Liver (tissue), 9 donors: ENCODE measurements around the gene WFIKKN1. TPM values are rescaled to one million over a fixed set of nuclear protein-coding genes. Genes with fewer than 3 reads are reported as not detected.

Experiments used
- DNase-seq: peaks from one replicate; pipeline ENCODE4 v3.0.0-alpha.2; 2017; ENCODE audit warnings: low spot score
- H3K27ac ChIP-seq, 2 donors: one replicate each; pipeline ENCODE4 v1.7.0; 2013; ENCODE audit warnings: inconsistent platforms in 2 of 2, low read length in 2 of 2, control low read depth in 1 of 2, low read depth in 1 of 2, mild to moderate bottlenecking in 1 of 2
- H3K27me3 ChIP-seq, 4 donors: one replicate each; pipeline versions ENCODE4 v1.6.1 to v1.7.0; 2013; ENCODE audit warnings: low read length in 3 of 4, inconsistent platforms in 1 of 4, mild to moderate bottlenecking in 1 of 4, moderate library complexity in 1 of 4; ENCODE audit not compliant: control insufficient read depth in 4 of 4, insufficient read depth in 4 of 4
- H3K36me3 ChIP-seq, 4 donors: one replicate each; pipeline versions ENCODE4 v1.6.1 to v1.7.0; 2013; ENCODE audit warnings: low read length in 3 of 4, mild to moderate bottlenecking in 3 of 4, low read depth in 1 of 4, moderate library complexity in 1 of 4; ENCODE audit not compliant: control insufficient read depth in 4 of 4, insufficient read depth in 3 of 4
- H3K4me1 ChIP-seq, 4 donors: one replicate each; pipeline versions ENCODE4 v1.6.1 to v1.7.0; 2013; ENCODE audit warnings: low read length in 3 of 4, mild to moderate bottlenecking in 3 of 4, moderate library complexity in 1 of 4; ENCODE audit not compliant: control insufficient read depth in 4 of 4, insufficient read depth in 4 of 4
- H3K4me3 ChIP-seq, 3 donors: one replicate each; pipeline versions ENCODE4 v1.6.1 to v1.7.0; 2013; ENCODE audit warnings: low read length in 3 of 3, control low read depth in 1 of 3, low read depth in 1 of 3, mild to moderate bottlenecking in 1 of 3
- H3K9ac ChIP-seq, 2 donors: one replicate each; pipeline ENCODE4 v1.7.0; 2013; ENCODE audit warnings: low read length in 2 of 2, mild to moderate bottlenecking in 2 of 2, moderate library complexity in 2 of 2, control low read depth in 1 of 2, low read depth in 1 of 2
- H3K9me3 ChIP-seq, 4 donors: one replicate each; pipeline versions ENCODE4 v1.6.1 to v1.7.0; 2013; ENCODE audit warnings: low read length in 3 of 4; ENCODE audit not compliant: control insufficient read depth in 4 of 4
- ATF3 ChIP-seq: IDR thresholded peaks from 2 replicates; pipeline ENCODE4 v1.6.1; 2016; ENCODE audit warnings: antibody characterized with exemption
- CTCF ChIP-seq: fragments of 150-350 bp; IDR thresholded peaks from 2 replicates; pipeline ENCODE4 v1.5.1; 2017; ENCODE audit warnings: improper control_type of control experiment, low read depth, low read length; ENCODE audit not compliant: missing input control
- EGR1 ChIP-seq, 2 donors: IDR thresholded peaks; 2 replicates each; pipeline ENCODE4 v1.6.1; 2016 to 2018; ENCODE audit warnings: antibody characterized with exemption in 2 of 2, low read depth in 2 of 2
- FOXA1 ChIP-seq: IDR thresholded peaks from 2 replicates; pipeline ENCODE4 v1.6.1; 2016; ENCODE audit warnings: antibody characterized with exemption
- FOXA2 ChIP-seq: IDR thresholded peaks from 2 replicates; pipeline ENCODE4 v1.6.1; 2016; ENCODE audit warnings: antibody characterized with exemption
- GABPA ChIP-seq, 2 donors: IDR thresholded peaks in 1 of 2; conservative IDR thresholded peaks in 1 of 2; 2 replicates each; pipeline ENCODE4 v1.6.1; 2016; ENCODE audit warnings: antibody characterized with exemption in 2 of 2, mild to moderate bottlenecking in 1 of 2, moderate library complexity in 1 of 2
- HNF4G ChIP-seq: IDR thresholded peaks from 2 replicates; pipeline ENCODE4 v1.6.1; 2016; ENCODE audit warnings: antibody characterized with exemption
- JUND ChIP-seq, 2 donors: IDR thresholded peaks; 2 replicates each; pipeline ENCODE4 v1.6.1; 2016; ENCODE audit warnings: antibody characterized with exemption in 2 of 2
- MAX ChIP-seq: IDR thresholded peaks from 2 replicates; pipeline ENCODE4 v1.6.1; 2016; ENCODE audit warnings: antibody characterized with exemption
- NR2F2 ChIP-seq: IDR thresholded peaks from 2 replicates; pipeline ENCODE4 v1.6.1; 2016; ENCODE audit warnings: antibody characterized with exemption
- REST ChIP-seq: IDR thresholded peaks from 2 replicates; pipeline ENCODE4 v1.6.1; 2016; ENCODE audit warnings: antibody characterized with exemption, mild to moderate bottlenecking
- RXRA ChIP-seq, 2 donors: IDR thresholded peaks; 2 replicates each; pipeline ENCODE4 v1.6.1; 2017 to 2018; ENCODE audit warnings: antibody characterized with exemption in 2 of 2, mild to moderate bottlenecking in 1 of 2
- SP1 ChIP-seq: IDR thresholded peaks from 2 replicates; pipeline ENCODE4 v1.6.1; 2018; ENCODE audit warnings: antibody characterized with exemption, mild to moderate bottlenecking
- TAF1 ChIP-seq: conservative IDR thresholded peaks from 2 replicates; pipeline ENCODE4 v1.6.1; 2016; ENCODE audit warnings: antibody characterized with exemption, mild to moderate bottlenecking
- YY1 ChIP-seq: IDR thresholded peaks from 2 replicates; pipeline ENCODE4 v1.6.1; 2016; ENCODE audit warnings: antibody characterized with exemption, mild to moderate bottlenecking
- ZBTB33 ChIP-seq: IDR thresholded peaks from 2 replicates; pipeline ENCODE4 v1.6.1; 2016; ENCODE audit warnings: antibody characterized with exemption
- WGBS: extraction: QIAGEN DNeasy Blood & Tissue Kit; methylation state at CpG from one replicate; pipeline ENCODE4 v1.1.7; 2013; 5-methylcytosine and 5-hydroxymethylcytosine counted together
- polyA plus RNA-seq, 2 donors: library from polyadenylated mRNA; stranded (reverse) in 1 of 2; unstranded in 1 of 2; fragments of 200-250 nt in 1 of 2; fragments of >200 nt in 1 of 2; fragmentation: Nextera tagmentation in 1 of 2; extraction: Ambion mirVana in 1 of 2; gene quantifications; one replicate each; pipeline versions ENCODE4 v1.2.1 to v1.2.3, GENCODE V29; 2013 to 2015
- total RNA-seq, 2 donors: library from RNA; depleted of rRNA; stranded (reverse); fragments of >200 nt; gene quantifications; one replicate each; pipeline ENCODE4 v1.2.3, GENCODE V29; 2014
- donor health status: healthy.
- donor health status: healthy.
- donor health status: healthy.
- donor health status: healthy.
- donor health status: healthy.

Gene WFIKKN1
- total and polyA plus RNA-seq, 4 donors, result 0.19 to 1.2 (median 0.46) TPM

GRCh38 chr16:658679-659571 is 28.1 kb downstream of the WFIKKN1 start:
- WGBS, result 96% methylated on average over 35 of the region's 35 CpGs
- peaks cover 0 to 6% (median 1%) of the 10 kb centered on the region in 4 donors for H3K36me3 ChIP-seq
- no peak overlapping the region for H3K27ac ChIP-seq
- peaks cover 10 to 23% (median 15%) of the 10 kb centered on the region in 4 donors for H3K4me1 ChIP-seq
- H3K27me3 ChIP-seq, result no peaks in the 10 kb centered on the region
- H3K9me3 ChIP-seq, result no peaks in the 10 kb centered on the region
- no peak overlapping the region for H3K9ac ChIP-seq
- no peak for TF ChIP-seq CTCF
- no peak for TF ChIP-seq FOXA1
- no peak for TF ChIP-seq SP1
- TF ChIP-seq YY1, result no peak
- TF ChIP-seq EGR1 (IDR thresholded peaks at IDR 0.05; ENCODE audit: low read depth in 2 of 2), result no peak
- TF ChIP-seq ATF3, result no peak
- no peak for TF ChIP-seq GABPA (IDR thresholded peaks at IDR 0.05 in 1 of 2, conservative IDR thresholded peaks at IDR 0.05 in 1 of 2)
- TF ChIP-seq NR2F2, result no peak
- TF ChIP-seq RXRA (IDR thresholded peaks at IDR 0.05), result no peak
- TF ChIP-seq JUND (IDR thresholded peaks at IDR 0.05), result no peak
- TF ChIP-seq MAX, result no peak
- no peak for TF ChIP-seq REST
- TF ChIP-seq HNF4G, result no peak
- TF ChIP-seq ZBTB33, result no peak
- TF ChIP-seq FOXA2, result no peak
- no peak for TF ChIP-seq TAF1
- H3K4me3 ChIP-seq, result no peak overlapping the region
- no peak for DNase-seq
